Lower leg skin (tissue), 4 donors: ENCODE data around the gene CCDC40. TPM values are rescaled to one million over a fixed set of nuclear protein-coding genes. Genes with fewer than 3 reads are reported as not detected.

ENCODE experiments used
- DNase-seq, 2 donors: peaks; one replicate each; pipeline ENCODE4 v3.0.0-alpha.2; 2019; ENCODE audit warnings: low spot score in 2 of 2
- H3K4me3 ChIP-seq: fragments of 200-600 bp; sonication (generic); 2 replicates; pipeline ENCODE4 v1.5.1; 2017; ENCODE audit warnings: mild to moderate bottlenecking, low read depth; ENCODE audit not compliant: poor library complexity, severe bottlenecking
- CTCF ChIP-seq, 3 donors: fragments of 450-650 bp; IDR thresholded peaks; one replicate each; pipeline ENCODE4 v1.5.1; 2016; ENCODE audit warnings: antibody characterized with exemption in 3 of 3, mild to moderate bottlenecking in 3 of 3, moderate library complexity in 2 of 3
- POLR2A ChIP-seq, 2 donors: fragments of 450-650 bp; IDR thresholded peaks; one replicate each; pipeline ENCODE4 v1.6.1; 2016 to 2017; ENCODE audit warnings: antibody characterized with exemption in 2 of 2, mild to moderate bottlenecking in 1 of 2, moderate library complexity in 1 of 2
- WGBS, 2 donors: methylation state at CpG; one replicate each; pipeline ENCODE4 v1.1.5; 2018; 5-methylcytosine and 5-hydroxymethylcytosine counted together
- intact Hi-C: fragments of 100-400 bp; cut with DNase I; formaldehyde crosslinking; loops from one replicate; pipeline ENCODE4 v1.15.0; 2023; ENCODE audit warnings: low total_unique reads
- total RNA-seq, 4 donors: library from RNA; depleted of rRNA; stranded (reverse); fragments of >200 nt; gene quantifications; one replicate each; pipeline ENCODE4 v1.1.0, GENCODE V29; 2016

Gene CCDC40
- total RNA-seq, 4 donors from 2014 or later = 1.2 to 5.8 (median 2.1) TPM

- intact Hi-C loops = no loop called here
- no peak for DNase-seq
- no peak overlapping the region for H3K4me3 ChIP-seq
- TF ChIP-seq POLR2A (IDR thresholded peaks at IDR 0.05) (no peak), CTCF (IDR thresholded peaks at IDR 0.05) (no peak)
- 90% methylated on average over 10 of the region's 10 CpGs for WGBS, 2 donors
Observed at GRCh38 chr17:80053102-80053501, 16.7 kb downstream of the CCDC40 start.

- 91 to 92% methylated on average over 9 of the region's 9 CpGs for WGBS, 2 donors
- no peak overlapping the region for H3K4me3 ChIP-seq
- intact Hi-C loops = no loop called here
- TF ChIP-seq CTCF (IDR thresholded peaks at IDR 0.05) (no peak), POLR2A (IDR thresholded peaks at IDR 0.05) (no peak)
- DNase-seq = no peak
Observed at GRCh38 chr17:80055597-80055996, 19.2 kb downstream of the CCDC40 start.

- H3K4me3 ChIP-seq = no peak overlapping the region
- no peak for DNase-seq
- WGBS, 2 donors = 93 to 94% methylated on average over 28 of the region's 28 CpGs
- TF ChIP-seq CTCF (IDR thresholded peaks at IDR 0.05) = no peak
- TF ChIP-seq POLR2A (IDR thresholded peaks at IDR 0.05) = no peak
- intact Hi-C loops = no loop called here
Observed at GRCh38 chr17:80058311-80058955, 22.0 kb downstream of the CCDC40 start.

- DNase-seq = no peak
- intact Hi-C loops = no loop called here
- TF ChIP-seq CTCF (IDR thresholded peaks at IDR 0.05) (no peak), POLR2A (IDR thresholded peaks at IDR 0.05) (no peak)
- H3K4me3 ChIP-seq = no peak overlapping the region
- WGBS, 2 donors = 68 to 69% methylated on average over 4 of the region's 4 CpGs
Observed at GRCh38 chr17:80060644-80061043, 24.2 kb downstream of the CCDC40 start.

- H3K4me3 ChIP-seq = no peak overlapping the region
- TF ChIP-seq POLR2A (IDR thresholded peaks at IDR 0.05) = no peak
- no peak for TF ChIP-seq CTCF (IDR thresholded peaks at IDR 0.05)
- intact Hi-C loops = no loop called here
- WGBS, 2 donors = 84 to 88% methylated on average over 12 of the region's 12 CpGs
- no peak for DNase-seq
Observed at GRCh38 chr17:80061421-80061820, 25.0 kb downstream of the CCDC40 start.
